NCI-H1092 (cell line): ENCODE measurements around the gene CYB561D2.
A peak's percentile ranks its signal among the peaks of the same experiment; 100 is the strongest.

Experiments
- DNase-seq: peaks from one replicate; lab custom pipeline; 2025; lab: John Stamatoyannopoulos, UW

The CYB561D2 gene

GRCh38 chr3:50390508-50391224, 40.0 kb downstream of the CYB561D2 start:
- DNase-seq, result peak; percentile 42

GRCh38 chr3:50392101-50392715, 41.5 kb downstream of the CYB561D2 start:
- no peak for DNase-seq

- no peak for DNase-seq
Measured at GRCh38 chr3:50393061-50393460, 42.4 kb downstream of the CYB561D2 start.

- DNase-seq, result no peak
Measured at GRCh38 chr3:50395070-50395860, 44.6 kb downstream of the CYB561D2 start.

GRCh38 chr3:50396502-50396901, 45.8 kb downstream of the CYB561D2 start:
- no peak for DNase-seq

- no peak for DNase-seq
Measured at GRCh38 chr3:50401978-50402595, 51.4 kb downstream of the CYB561D2 start.
